B cell (primary cell): ENCODE measurements around the gene SEMA3G.

Source experiments
- EZH2 ChIP-seq: IDR thresholded peaks from 2 replicates; pipeline ENCODE4 v1.6.1; 2012; ENCODE audit warnings: borderline replicate concordance, low read depth, mild to moderate bottlenecking, moderate library complexity, low read length; ENCODE audit not compliant: insufficient read depth, poor library complexity, severe bottlenecking
- TF ChIP-seq, protein P1 (sequence below): fragments of 200-600 bp; IDR thresholded peaks from one replicate; pipeline ENCODE4 v1.8.0; 2022; ENCODE audit warnings: antibody characterized with exemption, mild to moderate bottlenecking

DNA sequence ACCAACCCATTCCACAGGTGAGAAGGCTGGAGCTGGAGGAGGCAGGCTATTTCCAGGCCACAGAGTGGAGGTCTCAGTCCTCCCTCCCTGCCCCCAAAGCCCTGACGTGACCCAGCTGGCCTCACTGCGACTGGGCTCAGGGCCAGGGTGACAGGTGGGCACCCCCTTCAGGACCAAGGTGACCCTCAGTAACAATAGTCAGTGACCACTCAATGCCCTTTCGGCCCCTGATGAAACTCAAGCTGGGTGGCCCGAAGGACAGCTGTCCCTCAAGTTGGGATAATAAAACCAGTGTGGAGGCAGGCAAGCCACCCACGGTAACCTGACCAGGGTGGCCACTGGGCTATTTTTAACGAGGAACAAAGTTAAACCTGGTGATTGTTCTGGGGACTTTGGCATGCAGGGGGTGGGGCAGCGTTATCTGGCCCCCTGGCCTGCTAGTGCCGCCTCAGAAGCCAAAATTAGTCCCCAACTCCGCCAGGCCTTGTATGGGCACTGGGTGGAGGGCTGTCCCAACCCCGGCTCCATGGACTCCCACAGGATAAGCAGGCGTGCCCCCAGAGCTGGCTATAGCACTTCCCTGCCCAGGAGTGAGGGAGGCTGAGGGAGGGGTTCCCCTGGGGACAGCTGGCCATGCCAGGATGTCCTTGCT lies 7.8 kb upstream of the SEMA3G start:
- TF ChIP-seq, protein P1, sequence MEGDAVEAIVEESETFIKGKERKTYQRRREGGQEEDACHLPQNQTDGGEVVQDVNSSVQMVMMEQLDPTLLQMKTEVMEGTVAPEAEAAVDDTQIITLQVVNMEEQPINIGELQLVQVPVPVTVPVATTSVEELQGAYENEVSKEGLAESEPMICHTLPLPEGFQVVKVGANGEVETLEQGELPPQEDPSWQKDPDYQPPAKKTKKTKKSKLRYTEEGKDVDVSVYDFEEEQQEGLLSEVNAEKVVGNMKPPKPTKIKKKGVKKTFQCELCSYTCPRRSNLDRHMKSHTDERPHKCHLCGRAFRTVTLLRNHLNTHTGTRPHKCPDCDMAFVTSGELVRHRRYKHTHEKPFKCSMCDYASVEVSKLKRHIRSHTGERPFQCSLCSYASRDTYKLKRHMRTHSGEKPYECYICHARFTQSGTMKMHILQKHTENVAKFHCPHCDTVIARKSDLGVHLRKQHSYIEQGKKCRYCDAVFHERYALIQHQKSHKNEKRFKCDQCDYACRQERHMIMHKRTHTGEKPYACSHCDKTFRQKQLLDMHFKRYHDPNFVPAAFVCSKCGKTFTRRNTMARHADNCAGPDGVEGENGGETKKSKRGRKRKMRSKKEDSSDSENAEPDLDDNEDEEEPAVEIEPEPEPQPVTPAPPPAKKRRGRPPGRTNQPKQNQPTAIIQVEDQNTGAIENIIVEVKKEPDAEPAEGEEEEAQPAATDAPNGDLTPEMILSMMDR: no peak
- TF ChIP-seq EZH2: no peak
